ENCODE measurements around the gene IFITM2.
"Not testable (repeated sequence)": the region's sequence is repeated elsewhere in the genome, so short reads cannot be mapped to it uniquely, and the experiment has no call there.

IFITM2 gene

GRCh38 chr11:304061-304506 lies 3.5 kb upstream of the IFITM2 start:
- no peak overlapping the region for H3K4me3 ChIP-seq (ENCODE audit: low read depth, low read length)
- no peak for TF ChIP-seq CTCF (IDR thresholded peaks at IDR 0.05; ENCODE audit: borderline replicate concordance, insufficient read depth, low read depth, low read length)

- H3K4me3 ChIP-seq (ENCODE audit: low read depth, low read length): no peak overlapping the region
- TF ChIP-seq CTCF (IDR thresholded peaks at IDR 0.05; ENCODE audit: borderline replicate concordance, insufficient read depth, low read depth, low read length): peak; percentile 57; the same call in 1 of the 2 replicates
Observed at GRCh38 chr11:304915-305843, 2.4 kb upstream of the IFITM2 start.

- H3K4me3 ChIP-seq (ENCODE audit: low read depth, low read length): no peak overlapping the region
- no peak for TF ChIP-seq CTCF (IDR thresholded peaks at IDR 0.05; ENCODE audit: borderline replicate concordance, insufficient read depth, low read depth, low read length)
Observed at GRCh38 chr11:305844-306211, 1.8 kb upstream of the IFITM2 start.

- TF ChIP-seq CTCF (IDR thresholded peaks at IDR 0.05; ENCODE audit: borderline replicate concordance, insufficient read depth, low read depth, low read length): no peak
Observed at GRCh38 chr11:306645-307371, 808 bp upstream of the IFITM2 start.

GRCh38 chr11:308740-309665 lies 1.4 kb downstream of the IFITM2 start:
- peak overlapping the region; percentile 56 for H3K4me3 ChIP-seq (ENCODE audit: low read depth, low read length)

More at GRCh38 chr11:306645-307371, 808 bp upstream of the IFITM2 start:
- no peak overlapping the region for H3K4me3 ChIP-seq (ENCODE audit: low read depth, low read length)

GRCh38 chr11:309979-310572 lies 2.5 kb downstream of the IFITM2 start:
- peak overlapping the region; percentile 56 for H3K4me3 ChIP-seq (ENCODE audit: low read depth, low read length)

GRCh38 chr11:311013-311748 lies 3.6 kb downstream of the IFITM2 start:
- H3K4me3 ChIP-seq (ENCODE audit: low read depth, low read length): not testable (repeated sequence)
